ENCODE data around the gene INTS14. TPM values are rescaled to one million over a fixed set of nuclear protein-coding genes. Genes with fewer than 3 reads are reported as not detected.

INTS14 gene
- total RNA-seq, 2 donors from 2014 or later, result 33.4 to 37.7 TPM

GRCh38 chr15:65541231-65541820 is 69.6 kb downstream of the INTS14 start:
- WGBS, 2 experiments (ENCODE audit: insufficient coverage in 1 of 2, insufficient read length in 1 of 2), result 96 to 100% methylated on average over 2 to 3 of the region's 3 CpGs
- Mint-ChIP-seq H3K9me3 (no peaks in the 10 kb centered on the region), H3K27me3 (ENCODE audit: insufficient read depth) (no peaks in the 10 kb centered on the region), H3K27ac (no peak overlapping the region), H3K4me3 (no peak overlapping the region), H3K4me1 (no peaks in the 10 kb centered on the region), H3K36me3 (ENCODE audit: low read depth) (peaks cover 16% of the 10 kb centered on the region)
- Histone ChIP-seq H3K9me3 (ENCODE audit: control insufficient read depth, low read length) (no peaks in the 10 kb centered on the region), H3K27me3 (ENCODE audit: control insufficient read depth, insufficient read depth, low read length, poor library complexity, severe bottlenecking) (no peaks in the 10 kb centered on the region), H3K4me3 (ENCODE audit: low read length) (no peak overlapping the region), H3K36me3 (ENCODE audit: control insufficient read depth, insufficient read depth, low read length) (no peaks in the 10 kb centered on the region), H3K27ac (ENCODE audit: low read depth, low read length) (no peak overlapping the region), H3K4me1 (ENCODE audit: control insufficient read depth, insufficient read depth, low read length) (no peaks in the 10 kb centered on the region), H3K9ac (ENCODE audit: extremely low read depth, low read length, poor library complexity, severe bottlenecking) (no peak overlapping the region)
- no peak for DNase-seq
- no peak for TF ChIP-seq CTCF (conservative IDR thresholded peaks at IDR 0.05)

- H3K27ac ChIP-seq (ENCODE audit: low read depth, low read length), result no peak overlapping the region
- H3K4me1 ChIP-seq (ENCODE audit: control insufficient read depth, insufficient read depth, low read length), result no peaks in the 10 kb centered on the region
- H3K4me3 ChIP-seq (ENCODE audit: low read length), result no peak overlapping the region
- peaks cover 3% of the 10 kb centered on the region for H3K36me3 ChIP-seq (ENCODE audit: control insufficient read depth, insufficient read depth, low read length)
- Mint-ChIP-seq H3K27ac (no peak overlapping the region), H3K27me3 (ENCODE audit: insufficient read depth) (no peaks in the 10 kb centered on the region), H3K36me3 (ENCODE audit: low read depth) (peaks cover 20% of the 10 kb centered on the region), H3K9me3 (no peaks in the 10 kb centered on the region), H3K4me1 (no peaks in the 10 kb centered on the region), H3K4me3 (no peak overlapping the region)
- 86 to 94% methylated on average over 1 of the region's 1 CpG for WGBS, 2 experiments (ENCODE audit: insufficient coverage in 1 of 2, insufficient read length in 1 of 2)
- no peaks in the 10 kb centered on the region for H3K9me3 ChIP-seq (ENCODE audit: control insufficient read depth, low read length)
- no peaks in the 10 kb centered on the region for H3K27me3 ChIP-seq (ENCODE audit: control insufficient read depth, insufficient read depth, low read length, poor library complexity, severe bottlenecking)
- no peak for TF ChIP-seq CTCF (conservative IDR thresholded peaks at IDR 0.05)
- no peak overlapping the region for H3K9ac ChIP-seq (ENCODE audit: extremely low read depth, low read length, poor library complexity, severe bottlenecking)
- DNase-seq, result no peak
Observed at GRCh38 chr15:65540314-65540713, 70.6 kb downstream of the INTS14 start.

- no peak for TF ChIP-seq CTCF (conservative IDR thresholded peaks at IDR 0.05)
- Histone ChIP-seq H3K4me1 (ENCODE audit: control insufficient read depth, insufficient read depth, low read length) (no peaks in the 10 kb centered on the region), H3K27ac (ENCODE audit: low read depth, low read length) (no peak overlapping the region), H3K27me3 (ENCODE audit: control insufficient read depth, insufficient read depth, low read length, poor library complexity, severe bottlenecking) (no peaks in the 10 kb centered on the region), H3K9ac (ENCODE audit: extremely low read depth, low read length, poor library complexity, severe bottlenecking) (no peak overlapping the region), H3K36me3 (ENCODE audit: control insufficient read depth, insufficient read depth, low read length) (peaks cover 15% of the 10 kb centered on the region), H3K9me3 (ENCODE audit: control insufficient read depth, low read length) (no peaks in the 10 kb centered on the region), H3K4me3 (ENCODE audit: low read length) (no peak overlapping the region)
- H3K36me3 Mint-ChIP-seq (ENCODE audit: low read depth), result peaks cover 23% of the 10 kb centered on the region
- H3K27ac Mint-ChIP-seq, result no peak overlapping the region
- H3K9me3 Mint-ChIP-seq, result no peaks in the 10 kb centered on the region
- no peak overlapping the region for H3K4me3 Mint-ChIP-seq
- no peaks in the 10 kb centered on the region for H3K27me3 Mint-ChIP-seq (ENCODE audit: insufficient read depth)
- 93 to 100% methylated on average over 2 to 4 of the region's 4 CpGs for WGBS, 2 experiments (ENCODE audit: insufficient coverage in 1 of 2, insufficient read length in 1 of 2)
- peaks cover 25% of the 10 kb centered on the region for H3K4me1 Mint-ChIP-seq
- no peak for DNase-seq
Observed at GRCh38 chr15:65535192-65535591, 75.7 kb downstream of the INTS14 start.

All from endodermal cell (in vitro differentiated cells).